ENCODE data around the gene PERM1. TPM values are rescaled to one million over a fixed set of nuclear protein-coding genes. Genes with fewer than 3 reads are reported as not detected.

The PERM1 gene
- total RNA-seq, 2 donors from 2014 or later = not detected

GRCh38 chr1:965526-966134, 16.3 kb downstream of the PERM1 start:
- H3K4me1 Mint-ChIP-seq = no peaks in the 10 kb centered on the region
- Histone ChIP-seq H3K9ac (ENCODE audit: extremely low read depth, low read length, poor library complexity, severe bottlenecking) (no peak overlapping the region), H3K4me3 (ENCODE audit: low read length) (no peak overlapping the region), H3K4me1 (ENCODE audit: control insufficient read depth, insufficient read depth, low read length) (no peaks in the 10 kb centered on the region), H3K36me3 (ENCODE audit: control insufficient read depth, insufficient read depth, low read length) (no peaks in the 10 kb centered on the region), H3K9me3 (ENCODE audit: control insufficient read depth, low read length) (no peaks in the 10 kb centered on the region), H3K27ac (ENCODE audit: low read depth, low read length) (no peak overlapping the region), H3K27me3 (ENCODE audit: control insufficient read depth, insufficient read depth, low read length, poor library complexity, severe bottlenecking) (peaks cover 46% of the 10 kb centered on the region)
- 93 to 96% methylated on average over 18 to 26 of the region's 26 CpGs for WGBS, 2 experiments (ENCODE audit: insufficient coverage in 1 of 2, insufficient read length in 1 of 2)
- H3K9me3 Mint-ChIP-seq = no peaks in the 10 kb centered on the region
- peaks cover 8% of the 10 kb centered on the region for H3K36me3 Mint-ChIP-seq (ENCODE audit: low read depth)
- no peak for DNase-seq
- peaks cover 31% of the 10 kb centered on the region for H3K27me3 Mint-ChIP-seq (ENCODE audit: insufficient read depth)
- TF ChIP-seq CTCF (conservative IDR thresholded peaks at IDR 0.05) = no peak
- H3K27ac Mint-ChIP-seq = no peak overlapping the region
- H3K4me3 Mint-ChIP-seq = no peak overlapping the region

- Mint-ChIP-seq H3K36me3 (ENCODE audit: low read depth) (peaks cover 8% of the 10 kb centered on the region), H3K9me3 (no peaks in the 10 kb centered on the region), H3K27ac (no peak overlapping the region), H3K4me3 (no peak overlapping the region), H3K4me1 (no peaks in the 10 kb centered on the region), H3K27me3 (ENCODE audit: insufficient read depth) (peaks cover 36% of the 10 kb centered on the region)
- WGBS, 2 experiments (ENCODE audit: insufficient coverage in 1 of 2, insufficient read length in 1 of 2) = 95 to 98% methylated on average over 16 to 38 of the region's 51 CpGs
- no peaks in the 10 kb centered on the region for H3K4me1 ChIP-seq (ENCODE audit: control insufficient read depth, insufficient read depth, low read length)
- H3K36me3 ChIP-seq (ENCODE audit: control insufficient read depth, insufficient read depth, low read length) = no peaks in the 10 kb centered on the region
- no peak overlapping the region for H3K9ac ChIP-seq (ENCODE audit: extremely low read depth, low read length, poor library complexity, severe bottlenecking)
- no peaks in the 10 kb centered on the region for H3K9me3 ChIP-seq (ENCODE audit: control insufficient read depth, low read length)
- DNase-seq = no peak
- peaks cover 43% of the 10 kb centered on the region for H3K27me3 ChIP-seq (ENCODE audit: control insufficient read depth, insufficient read depth, low read length, poor library complexity, severe bottlenecking)
- H3K4me3 ChIP-seq (ENCODE audit: low read length) = no peak overlapping the region
- TF ChIP-seq CTCF (conservative IDR thresholded peaks at IDR 0.05) = no peak
- H3K27ac ChIP-seq (ENCODE audit: low read depth, low read length) = no peak overlapping the region
Observed at GRCh38 chr1:964691-965525, 17.0 kb downstream of the PERM1 start.

- Mint-ChIP-seq H3K27ac (no peak overlapping the region), H3K27me3 (ENCODE audit: insufficient read depth) (peaks cover 31% of the 10 kb centered on the region), H3K4me1 (no peaks in the 10 kb centered on the region), H3K36me3 (ENCODE audit: low read depth) (peaks cover 8% of the 10 kb centered on the region), H3K9me3 (no peaks in the 10 kb centered on the region), H3K4me3 (no peak overlapping the region)
- Histone ChIP-seq H3K36me3 (ENCODE audit: control insufficient read depth, insufficient read depth, low read length) (no peaks in the 10 kb centered on the region), H3K9ac (ENCODE audit: extremely low read depth, low read length, poor library complexity, severe bottlenecking) (no peak overlapping the region), H3K27ac (ENCODE audit: low read depth, low read length) (no peak overlapping the region), H3K4me3 (ENCODE audit: low read length) (no peak overlapping the region), H3K27me3 (ENCODE audit: control insufficient read depth, insufficient read depth, low read length, poor library complexity, severe bottlenecking) (peaks cover 40% of the 10 kb centered on the region), H3K9me3 (ENCODE audit: control insufficient read depth, low read length) (no peaks in the 10 kb centered on the region), H3K4me1 (ENCODE audit: control insufficient read depth, insufficient read depth, low read length) (no peaks in the 10 kb centered on the region)
- DNase-seq = no peak
- 95 to 98% methylated on average over 20 to 47 of the region's 47 CpGs for WGBS, 2 experiments (ENCODE audit: insufficient coverage in 1 of 2, insufficient read length in 1 of 2)
- TF ChIP-seq CTCF (conservative IDR thresholded peaks at IDR 0.05) = no peak
Observed at GRCh38 chr1:963746-964525, 18.0 kb downstream of the PERM1 start.
